Activated effector memory CD4-positive, alpha-beta T cell treated with anti-CD3 and anti-CD28 coated beads, Interleukin-2, amount 50 U/mL, for 16 hours (primary cell): ENCODE data around the gene DMBX1.

Source experiments
- DNase-seq: peaks from one replicate; pipeline ENCODE4 v3.0.0-alpha.2; 2020

The DMBX1 gene

DNA sequence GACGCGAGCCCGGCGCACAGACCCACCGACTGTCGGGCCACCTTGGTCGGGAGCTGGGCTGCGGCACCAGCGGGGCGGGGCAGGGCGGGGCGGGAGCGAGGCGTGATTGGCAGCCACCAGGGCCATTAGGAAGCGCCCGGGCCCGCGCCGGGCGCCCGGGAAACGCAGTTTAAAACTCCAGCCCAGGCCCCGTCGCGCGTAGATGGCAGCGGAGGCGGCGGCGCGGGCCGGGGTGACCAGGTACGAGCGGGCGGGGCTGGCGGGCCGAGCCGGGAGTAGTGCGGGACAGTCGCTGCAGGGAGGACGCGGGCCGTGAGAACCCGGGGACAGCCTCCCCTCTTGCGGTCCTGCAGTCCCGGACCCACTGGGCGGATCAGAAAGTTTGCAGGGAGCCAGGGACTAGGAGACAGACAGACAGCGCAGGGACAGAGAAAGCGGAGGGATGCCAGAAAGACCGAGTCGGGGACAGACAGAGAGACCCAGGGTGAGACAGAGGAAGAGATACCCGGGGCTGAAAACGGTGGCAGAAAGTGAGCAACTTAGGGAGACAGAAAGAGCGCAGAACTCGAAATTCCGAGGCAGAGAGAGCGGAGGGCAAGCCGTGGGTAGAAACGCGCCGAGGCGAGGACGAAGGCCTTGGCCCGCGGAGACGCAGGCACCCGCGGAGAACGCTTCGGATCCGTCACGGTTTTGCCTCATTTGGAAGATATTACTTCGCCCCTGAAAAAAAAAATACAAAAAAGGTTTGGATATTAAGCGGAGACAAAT lies at the start of gene DMBX1:
Gene DMBX1, plus strand, starts transcription at position 199 of the 768 bp plus-strand sequence. CDS start 17,175 bp downstream, outside the sequence.
- DNase-seq = peak; percentile 69

DNA sequence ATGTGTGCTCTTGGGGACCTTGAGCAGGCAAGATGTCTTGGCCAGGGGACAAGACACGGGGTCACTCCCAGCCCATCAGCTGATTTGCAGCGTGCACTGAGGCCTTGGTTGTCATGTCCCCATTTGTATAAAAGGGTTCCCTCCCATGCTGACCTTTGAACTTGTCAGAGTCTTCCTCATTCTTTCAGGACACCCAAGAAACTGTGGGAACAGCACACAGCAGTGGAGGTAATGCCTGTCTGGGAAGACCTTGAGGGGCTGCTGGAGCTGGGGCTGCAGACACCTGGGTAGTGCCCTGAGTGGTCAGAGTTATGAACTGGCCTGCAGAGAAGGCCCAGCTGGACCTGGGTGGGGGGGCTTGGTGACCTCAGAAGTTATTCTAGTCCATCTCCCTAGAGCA lies 49.2 kb upstream of the DMBX1 start:
- DNase-seq = no peak

DNA sequence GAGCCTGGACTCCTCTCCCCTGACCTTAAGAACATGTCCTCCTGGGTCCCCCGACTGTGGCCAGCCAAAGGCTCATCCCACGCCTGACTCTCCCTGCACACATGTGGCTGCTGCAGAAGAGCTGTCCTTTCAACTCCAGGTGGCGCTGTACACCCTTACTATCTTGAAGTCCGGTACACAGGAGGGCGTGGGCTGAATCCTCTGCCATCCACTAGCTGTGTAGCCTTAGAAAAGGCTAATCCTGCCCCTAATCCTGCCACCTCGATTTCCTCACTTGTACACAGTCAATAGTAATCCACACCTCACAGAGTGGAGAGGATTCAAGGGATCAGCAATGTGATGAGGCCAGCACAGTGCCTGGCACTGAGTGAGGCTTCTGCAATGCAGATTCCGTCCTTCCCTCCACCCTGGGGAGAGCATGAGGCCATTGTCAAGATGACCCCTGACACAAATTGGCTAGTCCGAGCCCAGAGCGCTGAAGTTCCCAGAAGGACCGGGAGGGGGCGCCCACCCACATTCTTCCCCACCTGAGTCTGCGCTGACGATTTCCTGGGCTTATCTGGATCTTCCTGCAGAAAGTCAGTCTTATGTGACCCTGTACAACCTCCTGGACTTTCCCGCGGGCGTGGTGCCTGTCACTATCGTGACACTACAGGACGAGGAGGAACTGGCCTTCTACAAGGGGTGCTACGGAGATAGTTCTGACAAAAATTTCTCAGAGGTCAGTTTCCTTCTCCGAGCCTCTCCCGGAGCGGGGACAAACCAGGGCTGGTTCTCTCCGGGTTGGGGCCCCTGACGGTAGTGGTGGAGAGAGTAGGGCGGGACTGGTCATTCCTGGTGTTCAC lies 47.1 kb upstream of the DMBX1 start:
- DNase-seq = peak; percentile 88

DNA sequence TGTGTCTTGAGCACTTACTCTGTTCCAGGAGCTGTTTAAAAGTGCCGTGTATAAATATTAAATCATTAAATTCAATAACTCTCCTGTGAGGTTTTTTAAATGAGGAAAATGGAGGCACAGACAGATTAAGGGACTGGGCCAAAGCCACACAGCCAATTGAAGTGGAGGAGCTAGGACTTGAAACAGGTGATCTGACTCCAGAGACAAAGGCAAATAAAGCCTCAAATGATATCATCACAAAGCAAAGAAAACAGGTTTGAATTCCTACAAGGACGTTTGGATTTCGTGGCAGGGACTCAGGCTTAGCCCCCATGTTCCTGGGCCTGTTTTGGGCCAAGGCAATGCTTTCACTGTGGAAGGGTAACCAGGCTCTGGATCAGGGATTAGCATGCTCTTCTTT lies 45.2 kb upstream of the DMBX1 start:
- DNase-seq = no peak

DNA sequence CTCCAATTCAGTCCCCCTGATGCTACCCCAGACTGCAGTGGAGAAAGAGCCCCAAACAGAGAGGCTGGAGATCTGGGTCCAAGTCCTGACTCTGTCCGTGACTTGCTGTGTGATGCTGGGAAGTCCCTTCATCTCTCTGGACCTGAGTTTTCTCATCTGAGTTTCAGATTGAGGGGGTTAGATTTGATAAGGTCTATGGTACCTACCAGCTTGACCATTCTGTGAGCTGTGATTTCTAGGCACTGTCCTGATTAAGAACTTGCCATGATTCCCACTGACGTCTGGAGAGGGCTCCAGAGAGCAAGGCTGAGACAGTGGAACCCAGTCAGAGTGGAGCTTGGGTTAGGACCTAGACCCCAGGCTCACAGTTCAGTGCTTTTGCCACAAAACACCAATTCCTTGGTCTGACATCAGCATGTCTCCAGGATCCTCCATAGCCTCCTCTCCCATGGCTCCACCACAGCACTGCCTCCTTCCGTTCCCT lies 43.8 kb upstream of the DMBX1 start:
- DNase-seq = no peak

DNA sequence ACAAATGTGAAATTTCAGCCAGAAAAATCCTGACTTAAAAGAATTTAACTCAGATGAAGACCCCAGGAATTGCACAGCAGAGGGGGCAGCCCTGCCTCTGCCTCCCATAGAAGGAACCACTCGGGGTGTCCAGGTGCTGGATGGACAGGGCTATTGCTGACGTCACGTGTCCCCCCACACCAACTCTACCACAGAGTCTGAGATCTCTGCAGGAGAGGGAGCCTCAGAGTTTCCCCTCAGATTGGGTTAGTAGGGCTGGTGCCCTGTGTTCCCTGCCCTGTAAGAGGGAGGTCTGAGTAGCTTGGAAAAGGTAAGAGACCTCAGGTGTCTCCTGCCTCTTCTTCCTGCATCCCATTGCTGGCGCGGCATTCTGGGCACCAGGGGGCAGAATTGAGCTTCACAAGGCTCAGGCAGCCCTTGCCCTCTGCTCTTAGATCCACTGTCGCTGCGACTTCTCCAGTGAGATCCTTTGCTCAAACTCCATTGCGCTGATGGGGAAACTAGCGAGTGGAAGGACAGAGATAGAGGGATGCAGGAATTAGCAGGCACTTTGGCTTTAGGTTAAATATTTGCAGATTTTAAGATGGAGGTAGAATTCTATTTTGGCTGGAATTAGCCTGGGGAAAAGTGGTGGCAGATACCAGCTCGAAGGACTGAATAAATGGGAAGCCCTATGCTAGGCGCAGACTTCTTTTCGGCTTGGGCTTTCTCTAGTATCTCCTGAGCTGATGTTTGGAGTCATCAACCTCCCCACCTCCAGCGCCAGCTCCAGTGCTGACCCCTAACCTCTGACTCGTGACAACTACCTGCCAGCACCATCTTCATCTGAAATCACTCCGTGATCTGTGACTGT lies 42.8 kb upstream of the DMBX1 start:
- DNase-seq = peak; percentile 90

DNA sequence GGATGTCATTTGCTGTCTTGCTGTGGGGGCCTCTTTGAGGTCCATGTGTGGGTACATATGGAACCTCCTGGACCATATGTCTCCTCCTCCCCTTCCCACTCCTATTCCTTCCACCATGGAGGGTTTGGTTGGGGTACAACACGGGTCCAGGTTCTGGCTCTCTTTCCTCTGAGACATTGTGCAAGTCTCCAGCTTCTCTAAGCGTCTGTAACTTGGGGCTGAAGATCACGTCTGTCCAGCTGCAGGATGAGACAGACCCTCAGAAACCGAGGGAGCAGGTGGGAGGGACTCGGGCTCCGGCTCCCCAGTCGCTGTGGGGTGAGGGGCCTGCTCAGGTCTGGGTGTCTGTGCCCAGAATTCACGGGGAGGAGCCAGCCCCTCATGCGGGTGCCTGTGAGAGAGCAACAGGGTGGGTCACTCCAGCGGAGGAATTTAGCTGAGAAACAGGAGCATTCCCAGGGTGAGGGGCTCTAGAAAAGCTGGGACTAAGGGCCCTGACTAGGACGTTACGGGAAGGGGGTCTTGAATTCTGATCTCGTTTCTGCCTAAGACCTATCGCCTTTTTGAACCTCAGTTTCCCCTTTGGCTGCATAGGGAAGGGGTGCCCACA lies 42.0 kb upstream of the DMBX1 start:
- no peak for DNase-seq

DNA sequence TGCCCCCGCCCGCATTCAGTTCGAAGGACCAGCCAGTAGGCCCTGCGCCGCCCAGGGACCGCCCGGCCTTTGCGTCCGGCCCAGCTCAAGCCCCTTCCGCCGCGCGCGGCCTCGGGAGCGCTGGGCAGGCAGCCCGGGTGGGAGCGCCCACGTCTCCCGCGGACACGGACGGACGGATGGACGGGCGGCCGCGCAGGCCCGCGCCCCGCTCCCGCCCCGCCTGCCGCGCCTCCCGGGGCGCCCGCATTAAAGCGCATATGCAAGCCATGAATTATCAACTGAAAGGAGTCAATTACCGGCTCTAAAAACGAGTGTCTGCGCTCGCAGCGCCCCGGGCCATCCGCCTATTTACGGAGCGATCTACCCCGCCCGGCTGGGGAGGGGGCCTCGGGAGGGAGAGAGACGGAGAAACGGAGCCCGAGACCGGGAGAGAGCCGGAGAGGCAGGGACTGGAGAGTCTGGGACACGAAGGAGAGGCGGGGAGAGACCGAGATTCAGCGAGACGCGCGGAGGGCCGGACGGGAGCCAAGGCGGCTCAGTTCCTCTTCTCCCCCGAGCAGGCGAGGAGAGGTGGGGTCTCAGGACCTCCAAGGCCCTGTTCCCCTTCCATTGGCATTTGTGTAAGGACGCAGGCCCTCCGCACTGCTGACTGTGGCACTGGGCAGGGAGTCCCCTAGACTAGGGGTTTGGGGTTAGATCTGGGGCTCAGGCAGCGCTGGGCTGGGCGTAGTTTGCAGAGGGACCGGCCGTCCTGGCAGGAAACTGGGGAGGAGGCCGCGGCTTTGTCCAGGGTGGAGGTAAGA lies 41.3 kb upstream of the DMBX1 start:
- no peak for DNase-seq

DNA sequence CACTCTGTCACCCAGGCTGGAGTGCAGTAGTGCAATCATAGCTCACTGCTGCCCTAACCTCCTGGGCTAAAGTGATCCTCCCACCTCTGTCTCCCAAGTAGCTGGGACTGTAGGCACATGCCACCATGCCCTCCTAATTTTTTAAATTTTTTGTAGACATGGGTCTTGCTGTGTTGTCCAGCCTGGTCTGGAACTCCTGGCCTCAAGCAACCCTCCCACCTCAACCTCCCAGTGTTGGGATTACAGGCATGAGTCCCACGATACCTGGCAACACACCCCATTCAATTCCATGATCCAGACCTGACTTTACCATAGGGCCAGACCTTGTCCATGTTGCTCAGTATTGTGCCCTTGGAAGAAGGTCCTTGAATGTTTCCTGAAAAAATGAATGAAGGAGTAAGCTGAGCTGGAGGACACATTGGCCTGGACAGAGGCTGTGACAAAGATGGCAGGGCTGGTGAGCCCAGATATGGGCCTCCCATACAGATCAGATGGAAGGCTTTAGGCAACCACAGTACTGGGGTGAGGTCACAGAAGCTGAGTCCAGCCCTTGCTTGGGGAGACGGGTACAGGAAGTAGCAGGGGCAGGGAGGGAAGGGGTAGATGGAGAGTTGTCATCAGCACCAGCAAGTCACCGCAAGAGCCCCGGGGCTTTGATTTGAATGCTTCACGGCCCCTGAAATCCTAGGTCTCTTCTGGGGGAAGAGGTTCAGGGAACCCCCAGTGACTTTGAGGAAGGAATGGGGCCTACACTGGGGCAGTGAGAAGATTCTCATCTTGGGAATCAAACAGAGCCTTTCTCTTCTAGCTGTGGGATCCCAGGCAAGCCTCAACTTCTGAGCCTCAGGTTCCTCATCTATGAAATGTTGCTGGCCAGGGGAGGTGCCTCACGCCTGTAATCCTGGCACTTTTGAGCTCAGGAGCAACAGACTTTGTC lies 40.1 kb upstream of the DMBX1 start:
- DNase-seq = no peak

DNA sequence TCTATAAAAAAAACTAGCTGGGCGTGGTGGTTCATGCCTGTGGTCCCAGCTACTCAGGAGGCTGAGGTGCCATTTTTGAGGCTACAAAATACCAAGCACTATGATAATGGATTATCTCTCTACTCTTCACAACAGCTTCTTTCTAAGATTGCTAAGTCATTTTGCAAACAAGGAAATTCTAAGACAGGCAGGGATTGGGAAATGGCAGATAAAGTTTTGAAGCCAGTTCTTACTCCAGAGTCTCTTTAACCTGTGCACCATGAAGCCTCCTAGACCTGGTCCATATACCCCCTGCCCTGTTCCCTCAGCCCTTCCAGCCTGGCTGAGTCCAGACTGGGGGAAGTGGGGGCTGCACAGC lies 39.5 kb upstream of the DMBX1 start:
- no peak for DNase-seq

DNA sequence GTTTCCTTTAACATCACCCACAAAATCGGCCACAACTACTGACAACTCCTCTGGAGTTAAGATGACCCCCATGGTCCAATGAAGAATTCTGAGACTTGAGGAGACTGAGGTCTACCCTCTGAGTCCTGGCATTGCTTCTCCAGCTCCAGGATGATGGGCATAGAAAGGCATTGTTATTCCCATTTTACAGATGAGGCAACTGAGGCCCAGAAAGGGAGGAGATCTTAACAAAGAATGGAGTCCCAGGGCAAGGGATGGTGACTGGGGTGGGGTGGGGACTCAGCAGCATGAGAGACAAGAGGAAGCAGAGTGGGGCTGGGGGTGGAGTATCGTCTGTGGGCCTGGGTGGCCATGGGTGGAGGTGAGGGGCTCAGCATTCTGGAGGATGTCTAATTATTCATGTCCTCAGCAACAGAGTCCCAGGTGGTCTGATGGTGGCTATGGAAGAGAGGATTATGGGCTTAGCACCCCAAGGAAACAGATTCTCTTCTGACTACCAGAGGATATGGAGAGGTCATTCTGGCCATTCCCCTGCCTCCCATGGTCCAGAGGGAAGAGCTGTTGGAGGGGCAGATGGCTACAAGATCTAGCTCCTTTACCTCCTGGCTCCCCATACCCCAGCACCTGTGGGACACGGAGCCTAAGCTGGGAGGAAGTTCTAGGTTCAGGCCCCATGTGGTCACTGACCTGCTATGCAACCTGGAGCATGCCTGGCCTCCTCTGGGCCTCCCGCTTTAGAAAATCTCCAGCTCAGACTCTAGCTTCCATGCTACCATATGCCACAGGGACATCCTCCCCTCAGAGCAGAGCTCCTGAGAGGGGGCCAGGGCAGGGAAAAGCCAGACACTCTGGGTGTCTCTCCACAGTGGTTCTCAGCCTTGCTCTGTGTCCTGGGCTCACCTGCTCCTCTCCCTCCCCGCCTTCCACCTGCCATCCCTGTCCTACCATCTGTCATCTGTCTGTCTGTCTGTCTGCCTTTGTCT lies 37.4 kb upstream of the DMBX1 start:
- DNase-seq = no peak

DNA sequence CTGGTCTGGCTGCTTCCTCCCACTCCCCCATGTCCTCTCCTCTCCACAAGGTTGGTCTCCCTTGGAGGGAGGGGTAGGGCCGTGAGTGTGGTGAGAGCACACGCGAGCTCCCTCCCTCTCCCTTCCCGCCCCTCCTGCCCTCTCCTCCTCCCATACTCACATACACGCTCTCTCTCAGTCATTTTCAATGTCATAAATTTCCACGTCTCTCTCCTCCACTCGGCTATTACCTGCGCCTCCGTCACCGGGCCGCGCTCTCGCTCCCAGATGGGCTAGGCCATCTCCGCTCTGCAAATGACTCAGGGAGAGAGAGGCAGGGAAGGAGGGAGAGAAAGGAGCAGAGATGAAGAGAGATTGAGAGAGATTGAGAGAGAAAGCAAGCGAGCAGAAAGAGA lies 36.7 kb upstream of the DMBX1 start:
- DNase-seq = no peak

DNA sequence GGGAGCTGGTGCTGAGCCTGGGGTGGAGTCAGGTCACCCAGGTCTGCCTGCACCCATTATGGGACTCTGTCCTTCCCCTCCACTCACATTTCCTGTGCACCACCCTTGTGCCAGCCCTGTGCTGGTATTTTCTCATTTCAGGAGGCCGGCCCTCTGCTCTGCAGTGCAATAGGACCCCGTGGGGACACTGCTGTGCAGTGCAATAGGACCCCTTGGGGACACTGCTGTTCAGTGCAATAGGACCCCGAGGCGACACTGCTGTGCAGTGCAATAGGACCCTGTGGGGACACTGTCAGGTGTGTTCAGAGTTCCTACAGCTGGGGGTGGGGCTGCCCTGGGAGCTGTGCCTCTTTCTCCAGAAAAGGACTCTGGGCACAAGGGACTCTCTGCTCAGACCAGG lies 36.2 kb upstream of the DMBX1 start:
- no peak for DNase-seq

DNA sequence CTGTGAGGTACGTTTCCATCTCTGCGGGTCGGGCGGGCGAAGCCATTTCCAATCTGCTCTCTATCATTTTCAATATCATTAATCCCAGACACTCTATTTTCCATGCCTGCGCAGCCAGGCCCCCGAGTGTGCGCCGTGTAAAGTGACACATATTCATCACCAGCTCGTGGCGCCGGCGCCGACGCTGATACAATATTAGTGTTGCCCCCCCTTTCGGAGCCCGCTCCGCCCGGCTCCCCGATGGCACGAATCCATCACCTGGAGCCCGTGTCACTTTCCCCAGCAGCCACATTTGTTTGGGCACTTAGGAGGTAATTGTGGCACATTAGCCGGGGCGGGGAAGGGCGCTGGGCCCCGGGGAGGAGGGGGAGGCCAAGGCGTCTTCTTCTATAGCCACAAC lies 33.7 kb upstream of the DMBX1 start:
- no peak for DNase-seq

DNA sequence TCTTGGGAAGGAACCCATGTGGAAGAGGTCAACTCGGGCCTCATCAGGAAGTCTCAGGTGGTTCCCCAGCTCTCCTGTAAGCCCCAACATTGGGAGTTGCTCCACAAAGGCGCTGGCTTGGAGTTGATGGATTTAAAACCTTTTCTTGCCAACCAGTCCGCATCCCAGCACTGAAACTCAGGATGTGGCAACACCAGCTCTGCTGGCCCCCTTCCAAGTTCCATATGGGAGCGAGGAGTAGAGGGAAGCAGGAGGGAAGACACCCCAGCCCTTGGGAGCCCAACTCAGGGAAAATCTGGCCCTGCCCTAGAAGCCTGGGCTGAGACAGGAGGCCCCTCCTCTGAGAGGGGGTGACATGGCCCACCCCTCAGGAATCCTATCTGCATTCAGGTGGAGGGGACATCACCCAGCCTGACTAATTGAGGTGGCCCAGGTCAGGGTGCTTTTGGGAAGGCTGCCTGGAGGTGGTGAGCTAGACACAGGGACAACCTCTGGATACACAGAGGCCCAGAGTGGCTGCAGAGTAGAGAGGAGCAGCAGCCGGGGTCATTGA lies 33.1 kb upstream of the DMBX1 start:
- no peak for DNase-seq

DNA sequence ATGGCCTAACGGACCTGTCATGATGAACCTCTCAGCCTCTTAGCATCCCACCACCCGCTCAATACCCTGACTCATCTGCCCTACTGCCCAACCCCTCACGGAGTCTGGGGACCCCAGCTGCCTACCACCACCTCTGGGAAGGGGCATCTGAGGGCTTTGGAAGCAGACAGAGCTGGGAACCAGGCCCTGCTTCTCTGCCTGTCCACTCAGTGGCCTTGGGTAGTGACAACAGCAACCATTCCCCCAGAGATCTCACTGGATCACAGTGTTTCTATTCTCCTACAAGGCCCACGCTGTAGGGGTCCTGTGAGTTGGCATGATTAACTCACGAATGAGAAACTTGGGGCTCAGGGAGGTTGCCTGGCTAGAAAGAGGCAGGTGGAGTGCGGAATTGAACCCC lies 32.5 kb upstream of the DMBX1 start:
- DNase-seq = no peak

DNA sequence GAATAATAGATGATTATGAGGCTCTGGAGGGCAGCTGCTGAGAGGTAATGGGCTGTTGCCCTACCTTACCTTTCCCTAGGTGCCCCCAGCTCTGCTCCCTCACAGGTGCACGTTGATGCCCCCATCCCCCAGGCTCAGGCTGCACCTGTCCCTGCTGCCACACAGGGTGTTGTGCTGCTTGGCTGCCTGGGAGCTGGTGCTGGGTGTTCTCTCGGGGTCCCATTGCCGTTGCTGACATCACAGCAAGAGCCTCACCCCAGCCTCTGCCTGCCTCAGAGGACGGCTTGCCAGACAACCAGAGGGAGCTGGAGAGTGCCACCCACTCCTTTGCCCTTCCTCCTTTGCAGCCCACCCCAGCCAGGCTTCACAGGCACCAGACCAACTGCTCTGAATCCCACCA lies 31.4 kb upstream of the DMBX1 start:
- DNase-seq = no peak

DNA sequence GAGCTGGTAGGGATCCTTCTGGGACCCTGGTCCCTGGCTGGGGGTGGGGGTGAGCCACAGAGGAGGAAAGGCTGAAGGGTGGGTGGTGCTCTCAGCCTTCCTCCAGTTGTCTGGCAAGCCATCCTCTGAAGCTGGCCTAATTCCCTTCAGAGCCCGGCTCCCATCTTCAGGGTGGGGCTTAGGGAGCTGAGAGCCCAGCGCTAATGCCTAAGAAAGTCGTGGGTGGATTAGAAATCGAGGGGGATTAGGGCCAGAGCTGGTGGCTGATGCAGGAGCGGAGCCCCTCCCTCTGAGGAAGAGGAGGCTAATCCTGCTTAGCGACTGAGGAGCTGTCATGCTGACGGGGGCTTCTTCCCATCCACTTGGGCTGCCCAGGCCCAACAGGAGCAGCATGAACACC lies 30.8 kb upstream of the DMBX1 start:
- DNase-seq = no peak

DNA sequence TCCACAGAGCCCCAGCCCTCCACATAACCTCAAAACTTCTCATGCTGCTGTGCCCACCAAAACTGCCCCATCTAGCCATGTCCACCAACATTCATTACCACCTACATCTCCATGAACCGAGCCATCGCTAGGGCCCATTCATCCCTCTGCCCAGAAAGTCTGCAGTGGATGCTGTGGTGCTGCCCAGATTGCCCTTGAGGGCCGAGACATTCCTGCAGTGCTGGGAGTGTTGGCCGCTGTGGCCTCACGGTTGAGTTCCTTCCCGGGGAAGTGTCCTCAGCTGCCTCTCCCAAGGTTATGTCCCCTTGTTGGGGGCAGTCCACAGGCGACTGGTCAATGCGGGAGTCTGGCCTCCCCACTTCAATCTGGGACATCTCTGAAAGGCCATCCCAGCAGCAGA lies 30.3 kb upstream of the DMBX1 start:
- no peak for DNase-seq
